B cell (primary cell): Measurements from ENCODE around the gene PITPNM2. TPM values are rescaled to one million over a fixed set of nuclear protein-coding genes. Genes with fewer than 3 reads are reported as not detected.

Source experiments
- ATAC-seq: fragments of 200-7000 bp; cut with Tn5 transposase; one replicate; pipeline ENCODE4 v1.10.0; 2021; ENCODE audit warnings: low read depth, mild to moderate bottlenecking, moderate number of reproducible peaks, moderate library complexity
- CTCF ChIA-PET: fragments of 350-600 bp; sonication (Branson Sonifier 250); formaldehyde crosslinking; loops from one replicate; lab custom pipeline; 2021; ENCODE audit warnings: antibody characterized with exemption, inconsistent platforms; lab: Charles Lee
- POLR2A ChIA-PET: fragments of 350-600 bp; sonication (Branson Sonifier 250); formaldehyde crosslinking; loops from one replicate; lab custom pipeline; 2021; ENCODE audit warnings: antibody characterized with exemption; lab: Charles Lee
- DNase-seq: peaks from one replicate; pipeline ENCODE4 v3.0.0; 2013
- H2AFZ ChIP-seq: 2 replicates; pipeline ENCODE4 v1.6.1; 2012; ENCODE audit warnings: mild to moderate bottlenecking, low read depth, low read length; ENCODE audit not compliant: insufficient read depth, poor library complexity, severe bottlenecking
- H3K27ac ChIP-seq, 2 donors: 1 replicate in 1 of 2; 2 replicates in 1 of 2; pipeline ENCODE4 v1.5.1; 2012 to 2013; ENCODE audit warnings: low read length in 2 of 2, mild to moderate bottlenecking in 2 of 2, moderate library complexity in 1 of 2
- H3K27me3 ChIP-seq, 4 experiments: fragments of 200-600 bp in 1 of 4; sonication (generic) in 1 of 4; replicated peaks in 1 of 4; 1 replicate in 2 of 4; 2 replicates in 2 of 4; pipeline versions ENCODE4 v1.6.1 to v1.7.0; 2013 to 2016; ENCODE audit warnings: low read length in 3 of 4, mild to moderate bottlenecking in 2 of 4, mixed read lengths in 1 of 4, moderate library complexity in 1 of 4; ENCODE audit not compliant: insufficient read depth in 4 of 4, control insufficient read depth in 3 of 4; ENCODE audit errors: control extremely low read depth in 1 of 4
- H3K36me3 ChIP-seq, 2 experiments: replicated peaks in 1 of 2; 1 replicate in 1 of 2; 2 replicates in 1 of 2; pipeline versions ENCODE4 v1.6.1 to v1.7.1; 2013; ENCODE audit warnings: low read length in 1 of 2; ENCODE audit not compliant: insufficient read depth in 2 of 2, control insufficient read depth in 1 of 2; ENCODE audit errors: control extremely low read depth in 1 of 2, extremely low read depth in 1 of 2
- H3K4me1 ChIP-seq, 2 donors: fragments of 200-600 bp in 1 of 2; sonication (generic) in 1 of 2; 1 replicate in 1 of 2; 2 replicates in 1 of 2; pipeline versions ENCODE4 v1.5.1 to v1.6.1; 2013 to 2017; ENCODE audit warnings: low read length in 2 of 2; ENCODE audit not compliant: control insufficient read depth in 2 of 2, insufficient read depth in 2 of 2
- H3K4me2 ChIP-seq: replicated peaks from 2 replicates; pipeline ENCODE3; 2012; ENCODE audit warnings: mild to moderate bottlenecking, low read depth, low read length; ENCODE audit not compliant: poor library complexity, severe bottlenecking
- H3K4me3 ChIP-seq, 5 experiments: fragments of 200-600 bp in 1 of 5; sonication (generic) in 1 of 5; 1 replicate in 3 of 5; 2 replicates in 2 of 5; pipeline versions ENCODE4 v1.5.1 to v1.7.0; 2011 to 2016; ENCODE audit warnings: low read length in 4 of 5, mild to moderate bottlenecking in 4 of 5, low read depth in 2 of 5, control low read depth in 1 of 5, moderate library complexity in 1 of 5; ENCODE audit not compliant: insufficient read depth in 1 of 5; ENCODE audit errors: control extremely low read depth in 1 of 5, extremely low read depth in 1 of 5
- H3K79me2 ChIP-seq: fragments of 200-600 bp; sonication (generic); one replicate; pipeline ENCODE4 v1.6.0; 2016; ENCODE audit warnings: low read length; ENCODE audit not compliant: control insufficient read depth, insufficient read depth
- H3K9ac ChIP-seq: fragments of 200-600 bp; sonication (generic); 2 replicates; pipeline ENCODE4 v1.6.1; 2017; ENCODE audit warnings: mild to moderate bottlenecking, low read length, moderate library complexity
- H3K9me3 ChIP-seq, 3 donors: one replicate each; pipeline versions ENCODE4 v1.6.1 to v1.7.1; 2013; ENCODE audit warnings: low read length in 2 of 3; ENCODE audit not compliant: control insufficient read depth in 2 of 3, insufficient read depth in 1 of 3; ENCODE audit errors: control extremely low read depth in 1 of 3
- H4K20me1 ChIP-seq: 2 replicates; pipeline ENCODE4 v1.6.0; 2012; ENCODE audit warnings: mild to moderate bottlenecking, low read length; ENCODE audit not compliant: insufficient read depth, control insufficient read depth, poor library complexity, severe bottlenecking
- H3K27ac Mint-ChIP-seq: one replicate; pipeline ENCODE4 v1.8.0; 2021; ENCODE audit warnings: mixed read lengths
- H3K27me3 Mint-ChIP-seq: one replicate; pipeline ENCODE4 v1.8.0; 2021; ENCODE audit warnings: mixed read lengths
- H3K4me1 Mint-ChIP-seq: one replicate; pipeline ENCODE4 v1.8.0; 2021; ENCODE audit warnings: mixed read lengths
- H3K4me3 Mint-ChIP-seq: one replicate; pipeline ENCODE4 v1.8.0; 2021; ENCODE audit warnings: mixed read lengths
- H3K9me3 Mint-ChIP-seq: one replicate; pipeline ENCODE4 v1.8.0; 2022; ENCODE audit warnings: mixed read lengths; ENCODE audit not compliant: insufficient read depth
- CTCF ChIP-seq: fragments of 200-600 bp; IDR thresholded peaks from one replicate; pipeline ENCODE4 v1.8.0; 2022; ENCODE audit warnings: antibody characterized with exemption, mild to moderate bottlenecking
- EZH2 ChIP-seq: IDR thresholded peaks from 2 replicates; pipeline ENCODE4 v1.6.1; 2012; ENCODE audit warnings: borderline replicate concordance, low read depth, mild to moderate bottlenecking, moderate library complexity, low read length; ENCODE audit not compliant: insufficient read depth, poor library complexity, severe bottlenecking
- WGBS: methylation state at CpG from one replicate; pipeline ENCODE4 v1.1.5; 2013; ENCODE audit warnings: missing lambda C conversion rate; ENCODE audit not compliant: insufficient coverage; 5-methylcytosine and 5-hydroxymethylcytosine counted together
- intact Hi-C: fragments of 100-400 bp; cut with micrococcal nuclease; formaldehyde crosslinking; loops from one replicate; pipeline ENCODE4 v1.10.0; 2022
- polyA plus RNA-seq: library from polyadenylated mRNA; depleted of rRNA; stranded (reverse); fragments of >200 nt; gene quantifications from 2 replicates; pipeline ENCODE4 v1.2.3, GENCODE V29; 2012
- total RNA-seq, 2 donors: library from RNA; stranded (reverse); fragments of 120-200 nt in 1 of 2; gene quantifications; 1 replicate in 1 of 2; 2 replicates in 1 of 2; pipeline versions ENCODE4 v1.2.3 to v1.2.4, GENCODE V29; 2013 to 2022

The PITPNM2 gene
- total and polyA plus RNA-seq, 2 donors (not counting 1 experiment from before 2014, with no cell fraction given): 9.6 to 28.6 TPM

GRCh38 chr12:123111498-123112165 is 39.3 kb downstream of the PITPNM2 start:
- CTCF ChIA-PET: no interaction called here
- Histone ChIP-seq H3K4me1 (peaks cover 56 to 62% of the 10 kb centered on the region in 2 donors), H3K27me3 (no peaks in the 10 kb centered on the region), H3K4me2 (no peak overlapping the region), H2AFZ (no peak overlapping the region), H3K9ac (no peak overlapping the region), H3K79me2 (peaks cover 62% of the 10 kb centered on the region), H4K20me1 (no peaks in the 10 kb centered on the region), H3K36me3 (peaks cover 0 to 3% of the 10 kb centered on the region in 2 experiments), H3K9me3 (no peaks in the 10 kb centered on the region), H3K4me3 (no peak overlapping the region), H3K27ac (no peak overlapping the region)
- no peaks in the 10 kb centered on the region for H3K27me3 Mint-ChIP-seq
- TF ChIP-seq EZH2 (no peak), CTCF (no peak)
- no peaks in the 10 kb centered on the region for H3K9me3 Mint-ChIP-seq
- POLR2A ChIA-PET: no interaction called here
- no peak for DNase-seq
- WGBS: 94% methylated on average over 17 of the region's 19 CpGs
- H3K27ac Mint-ChIP-seq: peak overlapping the region; percentile 46
- intact Hi-C loops: no loop called here
- no peak for ATAC-seq
- no peak overlapping the region for H3K4me3 Mint-ChIP-seq
- peaks cover 53% of the 10 kb centered on the region for H3K4me1 Mint-ChIP-seq

DNA sequence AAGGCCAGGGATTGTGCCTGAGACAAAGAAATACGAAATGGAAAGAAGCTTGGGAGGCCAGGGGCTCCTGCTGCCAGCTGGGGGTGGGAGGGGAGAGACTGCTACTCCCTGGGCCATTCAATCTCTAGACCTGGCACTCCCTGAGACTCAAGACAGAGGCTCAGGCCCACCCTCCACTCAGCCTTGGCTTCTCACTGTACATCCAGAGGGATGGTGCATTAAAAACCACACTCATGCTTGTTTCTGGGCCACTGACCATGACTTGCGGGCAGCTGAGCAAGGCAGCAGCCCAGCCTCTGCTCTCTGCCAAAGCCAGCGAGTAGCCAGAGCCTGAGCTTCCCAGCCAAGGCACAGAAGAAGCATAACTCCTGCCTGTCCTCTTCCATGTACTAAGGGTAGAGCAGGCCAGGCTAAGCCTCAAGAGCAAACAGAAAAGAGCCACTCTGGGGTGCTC is 41.5 kb downstream of the PITPNM2 start:
- H3K27me3 Mint-ChIP-seq: no peaks in the 10 kb centered on the region
- ATAC-seq (no peak), DNase-seq (no peak)
- Histone ChIP-seq H3K9me3 (no peaks in the 10 kb centered on the region), H4K20me1 (no peaks in the 10 kb centered on the region), H3K36me3 (peaks cover 0 to 3% of the 10 kb centered on the region in 2 experiments), H3K4me3 (no peak overlapping the region), H2AFZ (no peak overlapping the region), H3K79me2 (peaks cover 81% of the 10 kb centered on the region), H3K4me1 (peaks cover 40 to 50% of the 10 kb centered on the region in 2 donors), H3K9ac (no peak overlapping the region), H3K4me2 (no peak overlapping the region), H3K27ac (no peak overlapping the region), H3K27me3 (no peaks in the 10 kb centered on the region)
- peaks cover 52% of the 10 kb centered on the region for H3K4me1 Mint-ChIP-seq
- H3K27ac Mint-ChIP-seq: no peak overlapping the region
- H3K9me3 Mint-ChIP-seq: no peaks in the 10 kb centered on the region
- H3K4me3 Mint-ChIP-seq: no peak overlapping the region
- CTCF ChIA-PET: no interaction called here
- intact Hi-C loops: loop anchor here (5.0 kb wide), 1 partner anchor 33 kb away; no protein-coding TSS in a partner anchor
- TF ChIP-seq CTCF: no peak
- TF ChIP-seq EZH2: no peak
- 68% methylated on average over 3 of the region's 3 CpGs for WGBS
- POLR2A ChIA-PET: no interaction called here
